Aorta (tissue), 5 donors: ENCODE data around the gene ZC3H15. TPM values are rescaled to one million over a fixed set of nuclear protein-coding genes. Genes with fewer than 3 reads are reported as not detected.
"Not testable (repeated sequence)": the region's sequence is repeated elsewhere in the genome, so short reads cannot be mapped to it uniquely, and the experiment has no call there.

Experiments used
- ATAC-seq: fragments of 200-7000 bp; cut with Tn5 transposase; one replicate; pipeline ENCODE4 v1.9.1; 2022; ENCODE audit warnings: moderate library complexity; ENCODE audit not compliant: low FRiP score
- DNase-seq, 2 donors: peaks; one replicate each; pipeline ENCODE4 v3.0.0-alpha.2; 2020
- H3K27ac ChIP-seq, 2 donors: one replicate each; pipeline ENCODE4 v1.5.1; 2013; ENCODE audit warnings: low read length in 2 of 2, mild to moderate bottlenecking in 2 of 2, moderate library complexity in 2 of 2, control low read depth in 1 of 2, inconsistent platforms in 1 of 2, low read depth in 1 of 2
- H3K27me3 ChIP-seq, 2 donors: one replicate each; pipeline ENCODE4 v1.6.1; 2013; ENCODE audit warnings: control low read depth in 1 of 2, low read length in 1 of 2, mild to moderate bottlenecking in 1 of 2, moderate library complexity in 1 of 2; ENCODE audit not compliant: insufficient read depth in 2 of 2, control insufficient read depth in 1 of 2
- H3K36me3 ChIP-seq, 2 donors: one replicate each; pipeline ENCODE4 v1.6.1; 2013; ENCODE audit warnings: control low read depth in 1 of 2, low read length in 1 of 2, mild to moderate bottlenecking in 1 of 2; ENCODE audit not compliant: insufficient read depth in 2 of 2, control insufficient read depth in 1 of 2
- H3K4me1 ChIP-seq, 2 donors: one replicate each; pipeline ENCODE4 v1.6.1; 2013; ENCODE audit warnings: low read length in 2 of 2, control low read depth in 1 of 2, mild to moderate bottlenecking in 1 of 2, moderate library complexity in 1 of 2; ENCODE audit not compliant: insufficient read depth in 2 of 2, control insufficient read depth in 1 of 2
- H3K4me3 ChIP-seq, 2 donors: one replicate each; pipeline ENCODE4 v1.5.1; 2013; ENCODE audit warnings: low read length in 2 of 2, control low read depth in 1 of 2, mild to moderate bottlenecking in 1 of 2
- H3K9me3 ChIP-seq: one replicate; pipeline ENCODE4 v1.6.1; 2013; ENCODE audit warnings: mild to moderate bottlenecking, low read length; ENCODE audit not compliant: control insufficient read depth
- WGBS, 2 donors: extraction: QIAGEN DNeasy Blood & Tissue Kit; methylation state at CpG; one replicate each; pipeline ENCODE4 v1.1.7; 2013; 5-methylcytosine and 5-hydroxymethylcytosine counted together
- intact Hi-C, 2 donors: fragments of 100-400 bp; cut with DNase I; formaldehyde crosslinking; loops; one replicate each; pipeline versions ENCODE4 v1.14.2 to v1.15.0; 2022
- long read RNA-seq, 2 donors: library from polyadenylated mRNA; unstranded; transcript quantifications; one replicate each; pipeline ENCODE4 v2.0.0, GENCODE V29; 2020 to 2021
- polyA plus RNA-seq, 2 donors: library from polyadenylated mRNA; stranded (reverse); fragments of 200-250 nt; gene quantifications; one replicate each; pipeline ENCODE4 v1.2.3, GENCODE V29; 2013
- total RNA-seq, 2 donors: library from RNA; stranded (reverse); fragmentation: NEBNext Ultra II Directional; extraction: Animal tissue kit (Norgen Biotek cat#: 25700); gene quantifications; one replicate each; pipeline ENCODE4 v1.2.1, GENCODE V29; 2021
- donor health status: healthy with polysubstance abuse.
- donor health status: Bipolar disorder and iron deficiency.
- donor health status: DM: no; HTN: no; CAD: no.
- donor health status: DM: no; HTN: no; CAD: no.
- donor health status: DM: yes; HTN: yes; CAD: no.

Gene ZC3H15
- 10 to 100 TPM; 51.4 to 51.7 TPM for total RNA-seq
- polyA plus RNA-seq = 10 to 100 TPM; 46.0 to 91.5 TPM
- long read RNA-seq, donor 1, transcript ZC3H15-201 (10 exons, 2,138 nt) = major isoform, 45 of 88 reads
- long read RNA-seq, donor 1, partial matches to known transcripts = 39 of 88 reads
- long read RNA-seq, donor 1, other reads (novel, unspliced or antisense) = 4 of 88 reads
- long read RNA-seq, donor 2, transcript ZC3H15-201 (10 exons, 2,138 nt) = major isoform, 21 of 41 reads
- long read RNA-seq, donor 2, partial matches to known transcripts = 15 of 41 reads
- long read RNA-seq, donor 2, other reads (novel, unspliced or antisense) = 5 of 41 reads

GRCh38 chr2:186485871-186486650 lies at the start of gene ZC3H15:
TSS of gene ZC3H15 (plus strand) at chr2:186486260. CDS start at chr2:186486383, 123 bp downstream.
- H3K36me3 ChIP-seq = no peaks in the 10 kb centered on the region
- intact Hi-C loops = no loop called here
- no peaks in the 10 kb centered on the region for H3K9me3 ChIP-seq
- H3K27me3 ChIP-seq = no peaks in the 10 kb centered on the region
- DNase-seq (peak; percentile 99), ATAC-seq (peak; percentile 100)
- H3K27ac ChIP-seq = peak within 1 kb of the TSS; percentile 81 to 83
- peak within 1 kb of the TSS; percentile 80 to 90 for H3K4me3 ChIP-seq
- 0% methylated on average over 62 to 63 of the region's 63 CpGs for WGBS, 2 donors
- peaks cover 0 to 1% of the 10 kb centered on the region in 2 donors for H3K4me1 ChIP-seq

GRCh38 chr2:186437719-186438118 lies 48.3 kb upstream of the ZC3H15 start:
- Histone ChIP-seq H3K4me3 (no peak overlapping the region), H3K4me1 (no peaks in the 10 kb centered on the region), H3K27ac (no peak overlapping the region), H3K9me3 (peaks cover 1% of the 10 kb centered on the region), H3K36me3 (no peaks in the 10 kb centered on the region), H3K27me3 (no peaks in the 10 kb centered on the region)
- no peak for DNase-seq
- 95 to 96% methylated on average over 6 of the region's 6 CpGs for WGBS, 2 donors
- intact Hi-C loops = no loop called here
- no peak for ATAC-seq

GRCh38 chr2:186439673-186440095 lies 46.4 kb upstream of the ZC3H15 start:
- H3K4me3 ChIP-seq, H3K4me1 ChIP-seq, H3K9me3 ChIP-seq, H3K36me3 ChIP-seq, intact Hi-C loops, H3K27me3 ChIP-seq, H3K27ac ChIP-seq, ATAC-seq, DNase-seq: not testable (repeated sequence)
- WGBS, 2 donors = 92 to 99% methylated on average over 5 of the region's 5 CpGs

- Histone ChIP-seq H3K27me3 (no peaks in the 10 kb centered on the region), H3K36me3 (no peaks in the 10 kb centered on the region), H3K4me1 (no peaks in the 10 kb centered on the region), H3K27ac (no peak overlapping the region), H3K4me3 (no peak overlapping the region), H3K9me3 (no peaks in the 10 kb centered on the region)
- intact Hi-C loops = no loop called here
- DNase-seq = no peak
- WGBS, 2 donors = 67 to 72% methylated on average over 3 of the region's 3 CpGs
- no peak for ATAC-seq
These were observed 45.6 kb upstream of the ZC3H15 start for GRCh38 chr2:186440506-186440905.

- Histone ChIP-seq H3K9me3 (no peaks in the 10 kb centered on the region), H3K4me1 (no peaks in the 10 kb centered on the region), H3K27me3 (no peaks in the 10 kb centered on the region), H3K36me3 (no peaks in the 10 kb centered on the region), H3K4me3 (no peak overlapping the region), H3K27ac (no peak overlapping the region)
- intact Hi-C loops = no loop called here
- no peak for ATAC-seq
- WGBS, 2 donors = 91 to 95% methylated on average over 3 of the region's 3 CpGs
- DNase-seq = no peak
These were observed 43.2 kb upstream of the ZC3H15 start for GRCh38 chr2:186442885-186443284.

- H3K9me3 ChIP-seq = no peaks in the 10 kb centered on the region
- intact Hi-C loops = no loop called here
- no peak overlapping the region for H3K4me3 ChIP-seq
- no peaks in the 10 kb centered on the region for H3K36me3 ChIP-seq
- H3K4me1 ChIP-seq = no peaks in the 10 kb centered on the region
- H3K27ac ChIP-seq = no peak overlapping the region
- ATAC-seq = no peak
- H3K27me3 ChIP-seq = no peaks in the 10 kb centered on the region
- WGBS, 2 donors = 96 to 100% methylated on average over 2 of the region's 2 CpGs
- DNase-seq = no peak
These were observed 42.2 kb upstream of the ZC3H15 start for GRCh38 chr2:186443851-186444250.

- DNase-seq = no peak
- H3K9me3 ChIP-seq = no peaks in the 10 kb centered on the region
- no peak for ATAC-seq
- H3K27ac ChIP-seq = no peak overlapping the region
- 81 to 82% methylated on average over 4 of the region's 4 CpGs for WGBS, 2 donors
- no peak overlapping the region for H3K4me3 ChIP-seq
- H3K36me3 ChIP-seq = no peaks in the 10 kb centered on the region
- intact Hi-C loops = no loop called here
- H3K4me1 ChIP-seq = no peaks in the 10 kb centered on the region
- H3K27me3 ChIP-seq = no peaks in the 10 kb centered on the region
These were observed 40.6 kb upstream of the ZC3H15 start for GRCh38 chr2:186445506-186445905.

- intact Hi-C loops = no loop called here
These were observed 30.4 kb upstream of the ZC3H15 start for GRCh38 chr2:186455613-186456012.

GRCh38 chr2:186456941-186457340 lies 29.1 kb upstream of the ZC3H15 start:
- H3K4me1 ChIP-seq = no peaks in the 10 kb centered on the region
- WGBS, 2 donors = 94 to 95% methylated on average over 4 of the region's 4 CpGs

More at GRCh38 chr2:186455613-186456012, 30.4 kb upstream of the ZC3H15 start:
- Histone ChIP-seq H3K27me3 (no peaks in the 10 kb centered on the region), H3K36me3 (no peaks in the 10 kb centered on the region), H3K4me1 (no peaks in the 10 kb centered on the region), H3K27ac (no peak overlapping the region), H3K9me3 (no peaks in the 10 kb centered on the region), H3K4me3 (no peak overlapping the region)
- ATAC-seq = no peak
- DNase-seq = no peak

More at GRCh38 chr2:186456941-186457340, 29.1 kb upstream of the ZC3H15 start:
- H3K9me3 ChIP-seq = no peaks in the 10 kb centered on the region
- intact Hi-C loops = no loop called here
- no peak for DNase-seq
- no peak overlapping the region for H3K4me3 ChIP-seq
- H3K27me3 ChIP-seq = no peaks in the 10 kb centered on the region
- ATAC-seq = no peak
- no peaks in the 10 kb centered on the region for H3K36me3 ChIP-seq
- H3K27ac ChIP-seq = no peak overlapping the region
